Activated T-helper 1 cell treated with Interleukin-2 at 50 U/mL for 16 hours (primary cell): ENCODE measurements around the gene DPP9.
"Not testable (repeated sequence)": the region's sequence is repeated elsewhere in the genome, so short reads cannot be mapped to it uniquely, and the experiment has no call there.

Experiments
- DNase-seq: peaks from one replicate; pipeline ENCODE4 v3.0.0-alpha.2; 2020; ENCODE audit warnings: low read depth

Gene DPP9

GRCh38 chr19:4740092-4740491, 16.4 kb upstream of the DPP9 start:
- DNase-seq: no peak

GRCh38 chr19:4738734-4739133, 15.1 kb upstream of the DPP9 start:
- no peak for DNase-seq

DNA sequence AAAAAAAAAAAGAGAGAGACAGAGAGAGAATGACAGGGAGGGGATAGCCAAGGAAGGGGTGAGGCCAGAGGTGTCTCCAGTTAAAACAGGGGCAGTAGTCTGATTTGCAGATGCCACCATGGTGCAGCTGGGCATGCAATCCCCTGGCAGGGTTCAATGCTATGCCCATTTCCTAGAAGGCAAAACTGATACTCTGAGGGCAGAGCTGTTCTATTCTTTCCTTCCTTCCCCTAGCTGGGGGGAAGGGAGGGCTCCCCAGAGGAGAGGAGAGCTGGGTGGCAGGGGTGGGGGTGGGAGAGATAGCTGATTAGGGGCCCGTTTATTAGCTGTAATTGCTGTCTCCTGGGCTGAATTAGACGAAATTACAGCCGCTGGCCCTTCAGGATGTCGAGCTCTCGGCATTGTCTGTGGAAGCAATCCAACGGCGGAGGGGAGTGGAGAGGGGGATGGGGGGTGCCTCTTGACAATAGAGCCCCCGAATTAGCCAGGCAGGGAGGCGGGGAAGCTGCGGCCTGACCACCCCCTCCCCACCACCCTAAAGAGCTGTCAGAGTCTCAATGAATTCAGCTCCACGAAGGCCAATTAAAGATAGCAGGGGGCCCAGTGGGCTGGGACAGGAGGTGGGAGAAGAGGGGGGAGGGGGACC, 14.4 kb upstream of the DPP9 start:
- no peak for DNase-seq

- no peak for DNase-seq
Observed at GRCh38 chr19:4733755-4734345, 10.2 kb upstream of the DPP9 start.

DNA sequence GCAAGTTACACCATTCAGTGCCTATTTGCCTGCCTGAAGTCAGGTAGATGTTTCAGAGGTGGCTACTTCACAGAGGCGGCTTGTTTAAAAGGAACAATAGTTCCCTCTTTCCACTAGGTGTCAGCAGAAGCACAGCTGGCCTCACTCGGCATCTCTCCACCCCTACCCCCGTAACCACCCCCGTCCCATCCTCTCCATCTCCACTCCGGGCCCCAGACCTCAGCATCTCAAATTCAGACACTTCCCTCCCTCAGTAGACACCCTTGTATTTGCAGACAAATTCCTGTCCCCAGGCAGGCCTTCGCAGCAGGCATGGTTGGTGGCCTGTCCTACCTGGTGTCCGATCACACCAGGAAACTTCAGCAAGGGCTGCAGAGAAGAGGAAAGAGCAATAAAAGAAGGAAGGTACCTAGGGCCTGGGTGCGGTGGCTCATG, 9.1 kb upstream of the DPP9 start:
- peak; percentile 19 for DNase-seq

- peak; percentile 39 for DNase-seq
Observed at GRCh38 chr19:4730740-4731171, 7.1 kb upstream of the DPP9 start.

DNA sequence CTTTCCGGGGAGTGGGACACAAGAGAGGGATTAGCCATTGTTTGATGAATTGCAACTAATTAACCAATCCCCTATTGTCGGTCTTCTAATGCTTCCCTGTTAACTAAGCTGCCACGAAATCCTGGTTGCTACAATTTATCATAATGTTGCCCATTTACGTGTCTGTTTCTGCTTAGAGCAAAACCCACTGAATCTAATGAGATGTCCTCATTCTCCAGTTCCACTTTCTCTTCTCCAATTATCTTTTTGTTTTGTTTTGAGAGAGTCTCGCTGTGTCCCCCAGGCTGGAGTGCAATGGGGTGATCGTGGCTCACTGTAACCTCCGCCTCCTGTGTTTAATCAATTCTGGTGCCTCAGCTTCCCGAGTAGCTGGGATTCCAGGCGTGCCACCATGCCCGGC, 5.2 kb upstream of the DPP9 start:
- DNase-seq: no peak

GRCh38 chr19:4722671-4723594, 709 bp downstream of the DPP9 start:
- no peak for DNase-seq

DNA sequence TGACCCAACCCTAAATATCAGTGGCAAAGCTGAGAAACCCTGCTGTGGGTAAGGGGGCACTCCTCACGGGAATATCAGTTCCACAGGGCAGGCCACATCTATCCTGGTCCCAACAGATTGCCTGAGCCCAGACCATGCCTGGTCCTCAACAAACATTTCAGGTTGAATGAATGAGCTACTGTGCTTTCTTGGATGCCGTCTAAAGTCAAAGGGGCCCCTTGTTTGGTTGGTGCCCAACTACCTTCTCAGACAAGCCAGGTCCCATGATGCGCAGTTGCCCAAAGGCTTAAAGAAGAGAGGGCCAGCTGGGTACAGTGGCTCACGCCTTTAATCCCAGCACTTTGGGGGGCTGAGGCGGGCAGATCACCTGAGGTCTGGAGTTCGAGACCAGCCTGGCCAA, 2.4 kb downstream of the DPP9 start:
- DNase-seq: no peak

- DNase-seq: no peak
Observed at GRCh38 chr19:4720037-4720700, 3.5 kb downstream of the DPP9 start.

DNA sequence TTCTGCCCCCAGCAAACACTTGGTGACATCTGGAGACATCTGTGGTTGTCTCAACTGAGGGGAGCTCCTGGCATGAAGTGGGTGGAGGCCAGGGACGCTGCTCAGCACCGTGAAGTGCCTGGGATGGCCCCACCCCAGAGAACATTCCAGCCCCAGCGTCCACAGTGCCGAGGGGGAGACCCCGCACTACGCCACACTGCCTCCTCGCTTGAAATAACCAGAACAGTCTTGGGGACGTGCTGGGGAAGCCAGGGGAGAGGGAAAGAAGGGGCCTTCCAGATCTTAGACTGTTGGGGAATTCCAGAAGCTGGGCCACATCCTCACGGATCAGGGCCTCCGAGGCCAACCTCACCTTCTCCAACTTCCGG, 4.2 kb downstream of the DPP9 start:
- DNase-seq: no peak

- DNase-seq: no peak
Observed at GRCh38 chr19:4717966-4718701, 5.5 kb downstream of the DPP9 start.

DNA sequence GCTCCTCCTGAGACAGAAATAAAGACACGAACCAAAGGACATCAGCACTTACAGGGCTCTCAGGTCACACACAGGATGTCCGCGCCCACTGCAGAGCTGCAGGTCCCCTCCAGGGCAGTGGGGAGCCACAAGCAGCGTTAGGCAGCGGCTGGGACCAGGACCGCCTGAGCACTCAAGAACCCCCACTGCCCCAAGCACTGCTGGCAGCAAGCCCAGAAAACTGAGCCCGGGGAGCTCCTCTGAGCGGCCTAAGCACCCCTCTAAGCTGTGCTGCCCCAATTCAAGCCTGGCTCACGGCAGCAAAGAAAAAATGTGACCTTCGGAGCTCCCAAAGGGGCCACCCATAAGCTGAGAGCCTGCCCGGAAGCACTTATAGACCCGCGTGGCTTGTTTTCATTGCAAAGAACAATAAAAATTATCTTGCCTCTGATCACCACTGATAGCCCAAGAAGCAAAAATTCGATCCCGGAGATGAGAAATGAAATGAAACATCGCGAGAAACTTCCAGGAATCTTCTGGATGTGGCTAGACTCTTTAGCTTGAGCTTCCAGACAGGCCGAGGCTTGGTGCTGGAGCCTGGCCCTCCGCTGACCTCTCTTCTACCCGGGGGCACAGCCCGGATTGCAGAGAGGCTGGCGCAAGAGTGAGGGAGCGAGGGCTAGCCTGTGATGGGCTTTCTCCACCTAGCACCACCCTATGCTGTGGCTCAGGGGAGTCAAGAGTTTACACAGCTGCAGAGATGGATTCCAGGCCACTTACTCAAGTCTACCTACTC, 6.3 kb downstream of the DPP9 start:
- DNase-seq: no peak

DNA sequence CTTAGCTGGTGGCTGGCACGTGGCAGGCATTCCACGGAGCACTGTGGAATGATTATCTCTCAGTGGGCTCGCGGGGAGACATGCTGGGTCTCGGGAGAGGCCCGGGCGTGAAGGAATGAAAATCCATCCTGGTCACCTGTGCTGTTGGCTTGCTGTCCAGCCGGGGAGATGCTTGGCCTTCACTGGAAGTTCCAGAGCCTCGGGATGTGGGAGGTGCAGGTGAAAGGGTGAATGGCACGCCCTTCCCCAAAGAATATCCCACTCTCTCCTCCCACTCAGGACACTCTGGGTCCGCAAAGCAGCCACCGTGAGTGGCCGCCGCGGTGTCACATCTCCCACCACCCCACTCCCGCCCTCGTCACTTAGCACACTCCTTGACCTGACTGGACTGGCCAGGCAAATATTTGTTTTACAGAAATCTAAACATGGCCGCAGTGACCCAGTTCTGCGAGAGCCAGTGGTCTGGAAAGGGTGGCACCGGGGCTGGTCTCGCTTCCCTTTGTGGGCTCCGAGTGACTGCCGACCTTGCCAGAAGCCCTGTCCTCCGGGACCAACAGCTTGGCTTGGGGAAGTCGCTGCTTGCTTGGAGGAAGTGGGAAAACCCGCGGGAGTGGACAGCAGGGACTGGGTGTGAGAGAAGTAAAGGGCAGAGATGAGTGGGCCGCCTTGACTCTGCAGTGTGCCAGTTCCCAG, 8.0 kb downstream of the DPP9 start:
- DNase-seq: no peak

GRCh38 chr19:4715178-4715528, 8.5 kb downstream of the DPP9 start:
- not testable (repeated sequence) for DNase-seq

- no peak for DNase-seq
Observed at GRCh38 chr19:4714016-4714415, 9.6 kb downstream of the DPP9 start.

DNA sequence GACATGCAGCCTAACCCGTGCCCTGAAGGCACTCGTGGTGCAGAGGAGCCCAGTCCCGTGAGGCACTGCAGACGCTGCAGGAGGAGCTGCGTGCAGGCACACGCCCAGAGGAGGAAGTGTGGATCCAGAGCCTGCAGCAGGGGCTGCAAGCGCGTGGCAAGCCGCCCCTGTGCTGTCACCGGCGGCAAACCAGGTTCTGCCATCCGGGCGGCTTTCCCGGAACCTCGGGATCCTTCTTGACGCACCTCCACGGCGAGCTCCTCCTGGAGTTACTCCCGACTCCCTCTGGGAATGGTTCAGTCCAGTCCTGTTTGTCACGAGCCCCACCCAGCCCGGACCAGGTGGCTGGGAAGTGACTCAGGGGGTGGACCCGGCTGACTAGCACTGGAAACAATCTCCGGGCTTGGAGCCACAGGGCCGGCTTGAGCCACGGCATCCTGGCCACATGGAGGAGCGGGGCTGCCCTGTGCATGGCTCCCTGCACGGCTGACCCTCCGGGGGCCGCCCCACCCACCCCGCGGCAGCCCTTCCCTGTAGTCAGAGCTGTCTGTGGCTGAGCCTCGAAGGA, 10.2 kb downstream of the DPP9 start:
- no peak for DNase-seq

DNA sequence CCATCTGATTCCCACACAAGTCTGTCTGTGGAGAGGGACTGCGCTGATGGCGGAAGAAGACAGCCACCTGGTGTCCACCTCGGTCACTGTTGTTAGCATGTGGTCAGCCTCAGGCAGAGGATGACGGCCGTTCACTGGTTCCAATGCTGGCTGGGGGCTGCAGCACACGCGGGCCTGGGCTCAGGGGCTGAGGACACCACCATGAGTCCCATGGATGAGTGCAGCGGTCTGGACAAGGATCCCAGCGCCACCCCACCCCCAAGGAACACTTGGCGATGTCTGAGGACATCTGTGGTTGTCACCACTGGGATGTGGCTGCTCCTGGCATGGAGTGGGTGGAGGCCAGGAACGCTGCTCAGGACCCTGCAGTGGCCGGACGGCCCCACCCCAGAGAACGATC, 10.9 kb downstream of the DPP9 start:
- no peak for DNase-seq

DNA sequence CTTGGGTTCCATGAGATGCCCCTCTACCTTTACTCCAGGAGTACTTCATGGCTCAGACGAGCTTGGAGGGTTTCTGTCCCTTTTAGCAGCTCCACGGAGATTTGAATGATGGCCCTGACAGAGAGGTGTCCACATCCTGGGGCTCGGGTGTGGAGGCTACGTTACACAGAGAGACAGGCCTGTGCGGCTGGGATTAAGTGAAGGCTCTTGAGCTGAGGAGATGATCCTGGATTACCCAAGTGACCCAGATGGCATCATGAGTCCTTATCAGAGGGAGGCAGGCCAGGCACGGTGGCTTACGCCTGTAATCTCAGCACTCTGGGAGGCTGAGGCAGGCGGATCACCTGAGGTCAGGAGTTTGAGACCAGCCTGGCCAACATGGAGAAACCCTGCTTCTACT, 12.4 kb downstream of the DPP9 start:
- DNase-seq: no peak

- no peak for DNase-seq
Observed at GRCh38 chr19:4710281-4710600, 13.4 kb downstream of the DPP9 start.
